GM21576 (cell line): Measurements from ENCODE around the gene DIP2C.

Experiments used
- ATAC-seq: cut with Tn5 transposase; IDR thresholded peaks from one replicate; pipeline ENCODE4 v1.9.1; 2021; ENCODE audit warnings: mild to moderate bottlenecking, moderate library complexity; ENCODE audit not compliant: unreplicated experiment

DIP2C gene

DNA sequence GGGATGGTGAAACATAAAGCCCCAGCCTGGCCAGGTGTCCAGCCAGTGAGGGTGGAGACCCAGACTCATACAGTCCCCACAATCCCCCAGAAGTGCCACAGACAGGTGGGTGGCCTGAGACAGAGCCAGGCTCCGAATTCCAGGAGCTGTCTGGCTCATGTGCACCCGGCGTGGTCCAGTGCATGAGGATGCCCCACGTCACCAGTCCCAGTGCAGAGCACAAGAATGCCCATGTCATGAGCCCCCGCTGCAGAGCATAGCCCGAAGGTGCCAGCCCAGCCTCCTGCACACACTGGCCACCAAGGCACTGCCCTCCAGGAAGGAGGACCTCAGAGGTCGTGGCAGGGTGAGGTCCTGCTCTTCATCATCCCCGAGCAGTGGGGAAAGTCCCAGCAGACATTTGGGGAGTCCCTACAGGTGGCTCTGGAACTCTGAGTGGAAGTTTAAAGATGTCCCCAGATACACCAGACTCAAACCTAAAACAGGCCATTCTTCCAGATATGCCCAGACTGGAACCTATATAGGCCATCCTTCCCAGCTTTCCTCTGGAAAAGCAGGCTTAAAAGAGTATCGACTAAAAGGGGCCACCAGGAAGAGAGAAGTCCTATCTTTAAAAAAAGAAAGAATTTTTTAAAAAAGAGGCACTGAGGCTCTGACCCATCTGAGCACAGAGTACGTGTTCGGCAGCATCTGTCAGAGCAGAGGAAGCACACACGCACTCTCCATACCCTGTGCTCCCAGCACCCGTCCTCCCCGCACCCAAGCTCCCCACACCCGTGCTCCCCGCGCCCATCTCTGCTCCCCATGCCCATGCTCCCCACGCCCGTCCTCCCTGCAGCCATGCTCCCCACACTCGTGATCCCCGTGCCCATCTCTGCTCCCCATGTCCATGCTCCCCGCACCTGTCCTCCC is 11.5 kb downstream of the DIP2C start:
- ATAC-seq = no peak

DNA sequence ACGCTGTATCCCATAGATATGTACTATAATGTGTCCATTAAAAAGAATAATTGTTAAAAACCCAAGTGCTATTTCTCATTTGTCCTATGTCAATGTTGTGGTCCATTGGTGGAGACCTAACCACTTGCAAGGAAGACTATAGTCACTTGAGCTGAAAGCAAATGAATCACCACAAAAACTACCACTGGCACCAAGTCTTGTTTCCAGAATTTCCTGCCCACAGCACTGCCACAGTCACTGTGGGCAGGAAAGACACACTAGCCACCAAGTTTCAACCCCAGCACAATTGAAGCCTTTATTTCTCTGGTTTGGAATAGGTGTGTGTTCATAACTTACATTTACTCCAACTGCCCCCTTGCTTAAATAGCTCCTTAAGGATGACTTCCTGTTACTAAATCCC is 12.4 kb downstream of the DIP2C start:
- ATAC-seq = no peak

DNA sequence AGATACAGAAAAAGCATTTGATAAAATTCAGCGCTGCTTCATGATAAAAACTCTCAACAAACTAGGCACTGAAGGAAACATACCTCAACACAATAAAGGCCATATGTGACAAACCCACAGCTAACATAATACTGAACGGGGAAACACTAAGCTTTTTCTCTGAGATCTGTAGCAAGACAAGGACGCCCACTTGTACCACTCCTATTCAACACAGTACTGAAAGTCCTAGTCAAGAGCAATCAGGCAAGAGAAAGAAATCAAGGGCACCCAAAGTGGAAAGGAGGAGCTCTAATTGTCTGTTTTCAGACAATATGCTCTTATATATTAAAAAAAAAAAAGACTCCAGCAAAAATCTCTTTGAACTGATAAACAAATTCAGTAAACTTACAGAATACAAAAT is 13.3 kb downstream of the DIP2C start:
- no peak for ATAC-seq

DNA sequence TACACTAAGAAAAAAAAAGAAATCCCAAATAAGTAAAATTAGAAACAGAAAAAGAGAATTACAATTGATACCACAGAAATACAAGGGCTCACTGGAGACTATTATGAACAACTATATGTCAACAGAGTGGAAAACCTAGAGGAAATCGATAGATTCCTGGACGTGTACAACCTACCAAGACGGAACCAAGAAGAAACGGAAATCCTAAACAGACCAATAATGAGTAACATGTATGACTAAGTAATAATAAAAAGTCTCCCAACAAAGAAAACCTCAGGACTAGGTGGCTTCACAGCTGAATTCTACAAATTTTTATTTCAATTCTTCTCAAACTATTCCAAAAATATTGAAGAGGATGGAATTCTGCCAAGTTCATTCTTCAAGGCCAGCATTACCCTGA is 13.9 kb downstream of the DIP2C start:
- no peak for ATAC-seq

DNA sequence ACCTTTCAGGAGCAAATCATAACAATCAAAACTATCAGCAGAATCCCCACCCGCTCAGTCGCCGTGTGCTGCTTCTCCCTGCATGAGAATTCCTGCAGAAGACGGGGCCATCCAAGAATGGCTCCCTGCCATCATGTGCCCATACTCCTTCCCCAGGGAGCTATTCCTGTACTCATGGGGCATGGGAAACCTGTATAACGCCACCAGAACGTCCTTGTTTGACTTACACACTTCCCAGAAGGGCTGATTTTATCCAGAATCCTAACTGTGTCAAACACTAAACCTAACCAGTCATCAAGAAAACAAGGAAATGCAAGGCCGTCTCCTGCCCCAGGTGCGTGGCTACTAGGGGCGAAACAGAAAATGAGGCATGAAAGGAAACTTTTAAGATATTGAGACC is 16.0 kb downstream of the DIP2C start:
- ATAC-seq = no peak

DNA sequence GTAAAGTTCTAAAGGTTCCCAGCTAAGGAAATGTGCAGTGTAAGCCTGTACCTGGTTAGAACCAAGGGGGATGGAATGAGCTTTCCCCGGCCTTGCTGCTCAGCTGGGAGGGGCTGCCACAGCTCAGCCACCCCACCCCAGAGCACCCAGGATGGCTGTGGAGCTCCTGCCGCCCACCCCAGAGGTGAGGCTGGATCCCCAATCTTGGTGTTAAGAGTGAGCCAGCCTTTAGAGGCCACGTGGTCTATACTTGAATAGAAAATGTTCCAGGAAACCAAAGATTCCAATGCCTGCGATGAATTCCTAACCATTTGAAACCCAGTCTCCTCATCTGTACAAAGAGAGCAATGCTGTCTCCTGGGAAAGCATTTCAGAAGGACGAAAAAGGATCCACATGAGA is 16.5 kb downstream of the DIP2C start:
- ATAC-seq = no peak

DNA sequence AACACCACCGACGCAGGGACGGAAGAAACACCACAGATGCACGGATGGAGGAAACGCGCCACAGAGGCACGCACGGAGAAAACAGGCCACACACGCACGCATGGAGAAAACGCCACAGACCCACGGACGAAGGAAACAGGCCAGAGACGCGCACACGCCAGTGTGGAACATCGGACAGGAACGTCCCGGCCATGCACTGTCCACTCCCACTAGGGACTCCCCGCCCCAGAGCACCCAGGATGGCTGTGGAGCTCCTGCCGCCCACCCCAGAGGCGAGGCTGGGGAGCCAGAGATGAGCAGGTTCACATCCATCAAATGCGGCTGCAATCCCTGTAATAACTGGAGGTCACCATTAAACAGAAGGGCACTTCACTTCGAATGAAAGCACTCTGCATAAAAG is 17.3 kb downstream of the DIP2C start:
- ATAC-seq = no peak

DNA sequence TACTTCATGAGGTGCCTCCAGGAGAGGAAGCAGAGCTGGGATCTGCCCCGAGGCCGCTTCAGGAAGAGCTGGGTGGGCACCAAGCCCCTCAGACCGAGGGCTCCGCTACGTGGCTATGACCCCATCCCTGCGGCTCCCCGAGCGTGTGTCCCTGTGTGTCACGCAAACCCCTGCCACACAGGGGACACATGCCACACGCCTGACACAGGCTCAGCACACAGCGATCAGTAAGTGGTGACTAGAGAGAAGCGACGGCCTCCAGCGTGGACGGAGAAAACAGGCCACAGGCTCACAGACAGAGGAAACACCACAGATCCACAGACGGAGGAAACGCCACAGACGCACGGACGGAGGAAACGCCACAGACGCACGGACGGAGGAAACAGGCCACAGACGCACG is 18.5 kb downstream of the DIP2C start:
- no peak for ATAC-seq

DNA sequence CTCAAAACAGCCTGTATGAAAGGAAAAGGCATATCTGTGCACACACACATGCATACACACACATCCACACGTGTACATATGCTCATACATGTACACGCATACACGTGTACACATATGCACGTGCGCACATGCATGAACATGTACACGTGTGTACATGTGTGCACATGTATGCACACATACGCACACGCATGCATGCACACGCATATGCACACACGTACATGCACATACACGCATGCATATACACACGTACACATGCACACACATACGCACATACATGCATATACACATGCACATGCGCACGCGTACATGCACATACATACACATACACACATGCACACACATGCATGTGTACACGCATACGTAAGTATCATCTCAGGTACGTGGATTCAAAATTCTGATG is 19.4 kb downstream of the DIP2C start:
- ATAC-seq = no peak

DNA sequence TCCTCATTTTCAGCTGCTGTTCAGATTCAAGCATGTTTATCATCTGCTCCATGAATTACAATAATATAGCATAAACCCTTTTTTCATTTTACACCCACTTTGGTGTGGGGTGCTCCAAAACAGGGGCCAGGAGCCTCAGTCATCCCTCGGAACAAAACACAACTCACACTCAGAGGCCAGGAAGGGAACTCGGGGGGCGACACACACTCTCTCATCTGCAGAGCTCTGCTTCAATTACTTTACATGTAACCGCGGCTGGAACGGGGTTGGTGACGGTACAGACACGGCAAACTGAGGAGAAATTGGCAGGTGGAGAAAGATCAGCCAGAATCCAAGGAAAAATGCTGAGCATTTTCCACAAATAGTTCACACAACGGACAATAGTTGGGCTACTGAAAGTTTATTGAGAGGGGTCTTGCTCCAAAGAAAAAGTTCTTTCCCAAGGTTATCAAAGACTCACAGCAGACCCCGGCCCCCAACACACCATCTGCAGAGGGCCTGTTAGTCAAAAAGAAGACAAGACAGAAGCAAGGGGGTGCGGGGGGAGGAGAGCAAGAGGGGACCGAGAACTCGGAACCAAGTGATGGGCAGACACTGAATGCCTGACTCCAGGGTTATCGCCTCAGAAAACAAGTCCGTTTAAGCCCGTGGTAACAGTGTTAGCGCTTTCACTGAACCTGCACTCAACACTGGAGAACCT is 20.5 kb downstream of the DIP2C start:
- ATAC-seq = no peak

DNA sequence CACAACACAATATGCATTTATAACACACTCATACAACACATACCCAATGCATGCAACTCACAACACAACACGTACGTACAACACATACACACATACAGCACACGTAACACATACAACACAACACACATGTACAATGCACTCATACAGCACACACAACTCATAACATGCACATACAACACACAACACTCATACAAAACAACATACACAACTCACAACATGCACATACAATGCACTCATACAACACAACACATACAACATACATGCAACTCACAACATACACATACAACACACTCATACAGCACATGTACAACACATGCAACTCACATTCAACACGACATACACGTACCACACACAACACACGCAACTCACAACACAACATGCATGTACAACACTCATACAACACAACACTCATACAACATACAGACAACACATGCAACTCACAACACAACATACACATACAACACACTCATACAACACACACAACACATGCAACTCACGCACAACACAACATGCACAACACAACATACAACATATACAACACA is 21.8 kb downstream of the DIP2C start:
- no peak for ATAC-seq

DNA sequence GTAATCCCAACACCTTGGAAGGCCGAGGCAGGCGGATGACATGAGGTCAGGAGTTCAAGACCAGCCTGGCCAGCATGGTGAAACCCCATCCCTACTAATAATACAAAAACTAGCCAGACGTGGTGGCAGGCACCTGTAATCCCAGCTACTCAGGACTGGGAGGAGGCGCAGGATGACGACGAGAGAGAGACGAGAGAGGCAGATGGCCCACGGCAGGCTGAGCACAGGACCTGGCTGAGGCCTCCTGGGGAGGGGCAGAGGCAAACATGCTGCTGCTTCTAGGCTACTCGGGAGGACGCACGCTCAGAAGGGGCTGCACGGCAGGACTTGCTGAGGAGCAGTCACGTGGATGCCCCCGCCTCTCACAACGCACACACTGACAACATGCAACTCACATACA is 22.4 kb downstream of the DIP2C start:
- ATAC-seq = no peak

DNA sequence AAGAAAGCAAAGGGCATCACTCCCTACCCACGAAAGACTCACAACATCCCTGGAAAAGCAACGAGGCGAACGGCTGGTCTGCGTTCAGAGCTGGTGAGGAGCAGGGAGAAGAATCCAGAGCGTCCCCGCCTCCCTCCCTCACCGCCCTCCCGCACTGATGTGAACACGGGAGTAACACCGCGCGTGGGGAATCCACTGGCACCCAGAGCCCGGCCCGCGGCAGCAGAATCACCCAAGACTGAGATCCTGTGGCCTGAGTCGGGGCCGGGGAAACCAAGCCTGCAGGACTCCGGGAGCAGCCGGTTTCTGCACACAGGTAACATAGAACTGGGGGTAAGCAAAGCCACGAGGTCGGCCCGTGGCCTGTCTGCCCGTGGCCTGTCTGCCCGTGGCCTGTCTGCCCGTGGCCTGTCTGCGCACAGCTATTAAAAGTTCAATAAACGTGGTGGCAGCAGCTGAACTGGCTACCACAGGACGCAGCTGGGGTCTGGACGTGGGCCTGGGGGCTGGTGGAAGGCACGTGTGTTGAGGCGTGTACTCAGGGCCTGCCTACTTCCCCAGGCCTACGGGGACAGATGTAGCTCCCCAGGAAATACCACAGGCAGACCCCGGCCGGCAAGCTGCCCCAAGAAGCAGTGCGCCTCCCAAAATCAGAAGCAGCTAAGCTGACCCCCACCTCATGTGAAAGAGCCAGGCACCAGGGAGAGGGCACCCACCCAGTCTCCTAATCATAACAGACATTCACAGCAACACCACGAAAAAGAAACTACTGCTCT is 23.0 kb downstream of the DIP2C start:
- ATAC-seq = no peak

DNA sequence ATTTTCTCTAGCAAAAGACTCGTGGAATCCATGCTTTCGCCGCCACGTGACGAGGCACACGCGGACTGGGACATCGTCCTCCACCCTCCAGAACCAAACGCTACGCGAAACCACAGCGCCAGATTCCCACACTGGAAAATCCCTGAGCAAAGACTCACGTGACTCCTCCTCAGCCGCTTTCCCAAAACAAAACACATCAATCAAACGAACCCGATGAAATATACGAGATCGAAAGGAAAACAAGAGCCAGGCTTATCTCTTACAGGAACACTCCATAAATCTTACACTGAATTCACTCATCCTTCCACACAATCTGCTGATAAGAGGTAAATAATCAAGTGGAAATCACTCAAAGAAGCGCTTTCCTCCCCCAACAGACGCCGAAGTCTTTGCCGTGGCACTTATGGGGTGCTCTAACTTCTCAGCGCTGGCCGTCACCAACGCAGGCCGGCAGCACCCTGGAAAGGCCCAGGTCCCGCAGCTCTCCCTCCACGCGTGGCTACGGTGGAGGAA is 23.8 kb downstream of the DIP2C start:
- ATAC-seq = no peak

DNA sequence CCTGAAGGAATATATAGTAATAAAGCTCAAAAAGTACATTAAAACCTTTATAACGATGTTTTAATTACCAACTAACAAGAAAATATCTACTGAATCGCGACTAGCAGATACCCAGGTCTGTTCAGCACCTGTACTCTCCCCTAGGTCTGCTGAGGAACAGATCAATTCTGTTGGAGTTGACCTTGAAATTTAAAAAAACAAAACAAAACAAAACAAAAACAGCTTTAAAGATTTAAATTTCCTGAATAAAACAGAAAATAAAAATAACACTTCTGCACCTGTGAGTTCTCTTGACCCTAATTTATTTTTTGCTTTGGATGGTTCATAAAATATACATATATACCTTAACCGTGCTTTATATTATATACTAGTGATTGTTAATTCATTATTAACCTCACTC is 24.6 kb downstream of the DIP2C start:
- no peak for ATAC-seq

DNA sequence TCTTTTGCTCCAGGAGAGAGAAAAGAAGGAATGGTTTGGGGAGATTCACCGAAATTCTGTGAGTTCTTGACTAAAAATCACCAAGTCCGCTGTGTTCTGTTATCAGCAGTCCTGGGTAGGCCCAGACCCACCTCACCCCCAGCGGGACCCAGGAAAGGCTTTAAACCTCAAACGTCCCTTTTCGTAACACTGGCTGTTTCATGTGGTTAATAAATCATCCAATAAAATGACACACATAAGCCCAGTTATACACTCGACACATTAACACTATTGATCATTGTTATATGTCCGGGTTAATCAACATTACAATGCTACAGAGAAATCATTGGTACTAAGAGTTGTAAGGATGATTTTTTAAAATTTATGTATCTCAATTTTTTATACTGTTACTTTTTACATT is 25.2 kb downstream of the DIP2C start:
- no peak for ATAC-seq

DNA sequence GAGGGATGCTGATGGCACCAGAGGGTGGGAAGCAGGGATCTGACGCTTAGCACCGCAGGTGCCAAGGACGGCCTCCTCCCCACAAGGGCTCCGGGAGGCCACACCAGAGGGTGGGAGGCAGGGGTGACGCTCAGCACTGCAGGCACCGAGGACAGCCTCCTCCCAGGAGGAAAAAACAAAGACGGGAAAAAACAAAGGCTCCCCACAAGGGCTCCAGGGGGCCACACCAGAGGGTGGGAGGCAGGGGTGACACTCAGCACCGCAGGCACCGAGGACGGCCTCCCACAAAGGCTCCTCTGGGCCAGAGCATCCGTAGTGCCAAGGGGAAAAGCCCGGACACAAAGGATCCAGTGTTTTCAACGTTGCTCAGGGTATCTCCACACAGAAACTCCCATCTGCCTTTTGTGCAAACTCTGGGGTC is 25.6 kb downstream of the DIP2C start:
- ATAC-seq = no peak

DNA sequence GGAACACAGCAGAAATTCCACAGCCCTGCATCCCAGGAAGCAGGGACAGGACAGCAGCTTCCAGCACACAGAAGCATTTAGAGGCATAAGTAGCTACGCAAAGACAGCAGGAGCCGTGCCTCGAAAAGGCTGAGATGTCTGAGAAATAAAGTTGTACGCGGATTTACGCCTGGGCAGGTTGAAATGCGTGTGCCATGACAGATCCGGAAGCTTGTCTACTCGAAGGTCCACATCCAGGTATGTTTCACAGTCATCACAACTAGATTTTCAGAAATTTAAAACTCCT is 26.1 kb downstream of the DIP2C start:
- ATAC-seq = no peak

DNA sequence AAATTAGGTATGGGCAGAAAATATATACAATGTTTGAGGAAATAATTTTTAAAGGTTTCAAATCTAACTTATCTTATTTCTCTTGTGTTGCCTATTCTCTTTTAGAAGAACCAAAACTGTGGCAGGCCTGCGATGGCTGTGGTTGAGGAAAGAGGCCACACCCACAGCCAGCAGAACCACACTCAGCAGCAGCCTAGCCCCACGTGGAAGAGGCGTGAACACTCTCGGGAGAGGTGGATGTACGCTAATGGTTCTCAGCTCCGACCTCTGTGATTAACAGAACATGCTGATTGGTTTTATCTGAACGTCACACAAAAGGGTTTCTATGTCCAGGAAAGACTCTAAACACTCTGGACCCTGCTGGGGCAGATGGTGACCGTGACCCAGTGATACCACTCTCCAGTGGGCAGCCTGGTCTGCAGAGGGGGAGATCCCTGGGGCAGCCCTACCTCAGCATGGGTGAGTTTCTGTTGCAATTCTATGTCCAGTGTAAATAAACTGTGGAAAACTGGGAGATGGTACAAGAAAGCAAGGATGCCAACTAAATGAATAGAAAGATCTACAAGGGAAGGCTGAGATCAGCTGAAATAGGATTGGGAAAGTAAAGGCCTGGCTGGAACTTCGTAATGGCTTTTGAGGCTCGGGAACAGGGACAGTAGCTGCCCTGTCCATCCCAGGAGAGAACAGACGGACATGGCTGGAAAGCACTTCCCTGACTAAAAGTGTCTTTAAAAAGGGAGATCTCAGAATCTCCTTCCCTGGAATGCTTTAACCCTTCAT is 26.6 kb downstream of the DIP2C start:
- ATAC-seq = no peak

DNA sequence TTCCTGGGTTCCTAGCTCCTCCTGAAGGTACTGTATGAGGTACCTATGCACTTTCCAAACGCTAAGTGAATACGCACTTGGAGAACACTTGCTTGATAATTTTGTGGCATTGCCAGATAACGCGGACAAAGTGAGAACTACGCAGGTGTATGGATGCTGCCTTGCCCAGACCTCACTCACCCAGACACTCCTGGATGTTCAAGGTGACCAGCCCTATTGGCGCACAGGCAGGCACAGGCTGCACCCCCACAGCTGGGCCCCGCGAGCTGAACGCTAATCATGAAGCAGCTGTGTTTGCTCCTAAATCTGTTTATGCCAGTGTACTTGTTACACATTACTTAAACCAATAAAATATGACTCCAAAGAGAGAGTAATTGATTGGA is 27.3 kb downstream of the DIP2C start:
- no peak for ATAC-seq
